Spleen (tissue), 11 donors: Measurements from ENCODE around the gene NTRK1. TPM values are rescaled to one million over a fixed set of nuclear protein-coding genes. Genes with fewer than 3 reads are reported as not detected.

Experiments used
- DNase-seq: peaks from one replicate; pipeline ENCODE4 v3.0.0-alpha.2; 2020
- H3K27ac ChIP-seq, 8 donors: fragments of 200-600 bp; sonication (generic) in 7 of 8; 1 replicate in 4 of 8; 2 replicates in 4 of 8; pipeline versions ENCODE4 v1.5.0 to v1.8.0; 2016 to 2021; ENCODE audit warnings: inconsistent platforms in 4 of 8, mild to moderate bottlenecking in 4 of 8, moderate library complexity in 1 of 8
- H3K27me3 ChIP-seq, 7 donors: fragments of 200-600 bp; sonication (generic) in 6 of 7; replicated peaks in 1 of 7; 1 replicate in 4 of 7; 2 replicates in 3 of 7; pipeline versions ENCODE4 v1.5.0 to v1.8.0; 2016 to 2021; ENCODE audit warnings: inconsistent platforms in 3 of 7, mild to moderate bottlenecking in 1 of 7
- H3K36me3 ChIP-seq, 6 donors: fragments of 200-600 bp; sonication (generic) in 5 of 6; 1 replicate in 4 of 6; 2 replicates in 2 of 6; pipeline versions ENCODE4 v1.5.0 to v1.8.0; 2016 to 2021; ENCODE audit warnings: inconsistent platforms in 2 of 6
- H3K4me1 ChIP-seq, 6 donors: fragments of 200-600 bp; sonication (generic) in 5 of 6; 1 replicate in 3 of 6; 2 replicates in 3 of 6; pipeline versions ENCODE4 v1.5.0 to v1.8.0; 2016 to 2021; ENCODE audit warnings: inconsistent platforms in 3 of 6
- H3K4me3 ChIP-seq, 8 donors: fragments of 200-600 bp; sonication (generic) in 7 of 8; 1 replicate in 4 of 8; 2 replicates in 4 of 8; pipeline versions ENCODE4 v1.5.0 to v1.8.0; 2016 to 2021; ENCODE audit warnings: inconsistent platforms in 4 of 8, mild to moderate bottlenecking in 4 of 8, moderate library complexity in 2 of 8
- H3K9me3 ChIP-seq, 8 donors: fragments of 200-600 bp; sonication (generic) in 7 of 8; 1 replicate in 4 of 8; 2 replicates in 4 of 8; pipeline versions ENCODE4 v1.5.0 to v1.8.0; 2016 to 2021; ENCODE audit warnings: inconsistent platforms in 4 of 8
- CTCF ChIP-seq, 11 experiments: fragments of 200-600 bp in 7 of 11; fragments of 450-650 bp in 4 of 11; sonication (generic) in 4 of 11; IDR thresholded peaks in 8 of 11; conservative IDR thresholded peaks in 3 of 11; 1 replicate in 7 of 11; 2 replicates in 4 of 11; pipeline versions ENCODE4 v1.4.0 to v1.8.0; 2016 to 2021; ENCODE audit warnings: antibody characterized with exemption in 11 of 11, inconsistent platforms in 4 of 11, mild to moderate bottlenecking in 1 of 11
- POLR2A ChIP-seq, 3 donors: fragments of 450-650 bp; IDR thresholded peaks; one replicate each; pipeline ENCODE4 v1.5.1; 2017; ENCODE audit warnings: antibody characterized with exemption in 3 of 3, mild to moderate bottlenecking in 1 of 3
- POLR2AphosphoS5 ChIP-seq, 3 donors: sonication (generic); formaldehyde crosslinking; IDR thresholded peaks; one replicate each; pipeline ENCODE4 v1.5.1; 2017; ENCODE audit warnings: antibody characterized with exemption in 3 of 3
- WGBS, 5 donors: extraction: QIAGEN DNeasy Blood & Tissue Kit in 3 of 5; methylation state at CpG; one replicate each; pipeline versions ENCODE4 v1.1.5 to v1.1.7; 2013 to 2018; 5-methylcytosine and 5-hydroxymethylcytosine counted together
- intact Hi-C: fragments of 100-400 bp; cut with DNase I; formaldehyde crosslinking; loops from one replicate; pipeline ENCODE4 v1.15.0; 2023; ENCODE audit warnings: low total_unique reads
- polyA plus RNA-seq, 3 donors: library from polyadenylated mRNA; stranded (reverse); fragments of 200-250 nt; gene quantifications; one replicate each; pipeline ENCODE4 v1.2.1, GENCODE V29; 2013
- total RNA-seq, 7 donors: library from RNA; depleted of rRNA in 3 of 7; stranded (reverse); fragments of >200 nt in 3 of 7; fragmentation: NEBNext Ultra II Directional in 4 of 7; extraction: Animal tissue kit (Norgen Biotek cat#: 25700) in 4 of 7; gene quantifications; one replicate each; pipeline versions ENCODE4 v1.1.0 to v1.2.1, GENCODE V29; 2016 to 2021
- donor health status: healthy with polysubstance abuse.
- donor health status: DM: no; HTN: no; CAD: no; lungs with moderate emphysema.
- donor health status: DM: no; HTN: no; CAD: no.
- donor health status: Bipolar disorder and iron deficiency.
- donor health status: healthy.
- donor health status: DM: no; HTN: no; CAD: no.
- donor health status: DM: yes; HTN: yes; CAD: no.

The NTRK1 gene
- total and polyA plus RNA-seq, 10 donors, result 0.09 to 1.4 (median 0.24) TPM; not detected in 4

GRCh38 chr1:156889802-156890580, 29.3 kb downstream of the NTRK1 start:
- 39 to 45% (median 43%) methylated on average over 8 of the region's 8 CpGs for WGBS, 5 donors

GRCh38 chr1:156892190-156893047, 31.8 kb downstream of the NTRK1 start:
- peaks cover 9 to 68% (median 39%) of the 10 kb centered on the region in 6 donors for H3K4me1 ChIP-seq
- H3K36me3 ChIP-seq, result no peaks in the 10 kb centered on the region
- DNase-seq, result peak; percentile 95
- TF ChIP-seq POLR2A (IDR thresholded peaks at IDR 0.05) (no peak), CTCF (IDR thresholded peaks at IDR 0.05 in 8 of 11, conservative IDR thresholded peaks at IDR 0.05 in 3 of 11) (peak; percentile 78 to 91 (median 87)), POLR2AphosphoS5 (IDR thresholded peaks at IDR 0.05) (peak; percentile 44 to 77 (median 73))
- no peaks in the 10 kb centered on the region for H3K9me3 ChIP-seq
- peak overlapping the region in 7 of 8 donors; percentile 73 to 90 (median 84) for H3K27ac ChIP-seq
- H3K4me3 ChIP-seq, result peak overlapping the region in 7 of 8 donors; percentile 17 to 73 (median 41)
- H3K27me3 ChIP-seq, result peaks cover 0 to 78% (median 14%) of the 10 kb centered on the region in 7 donors
- WGBS, 5 donors, result 3 to 13% (median 6%) methylated on average over 45 to 48 of the region's 48 CpGs
- intact Hi-C loops, result no loop called here

More at GRCh38 chr1:156889802-156890580, 29.3 kb downstream of the NTRK1 start:
- Histone ChIP-seq H3K27ac (no peak overlapping the region), H3K36me3 (no peaks in the 10 kb centered on the region), H3K4me3 (no peak overlapping the region), H3K4me1 (peaks cover 6 to 44% (median 26%) of the 10 kb centered on the region in 6 donors), H3K27me3 (peaks cover 0 to 91% (median 14%) of the 10 kb centered on the region in 7 donors), H3K9me3 (no peaks in the 10 kb centered on the region)
- no peak for DNase-seq
- TF ChIP-seq CTCF (IDR thresholded peaks at IDR 0.05 in 8 of 11, conservative IDR thresholded peaks at IDR 0.05 in 3 of 11), result peak; percentile 24 to 82 (median 73)
- TF ChIP-seq POLR2AphosphoS5 (IDR thresholded peaks at IDR 0.05), result no peak
- intact Hi-C loops, result loop anchor here (10.0 kb wide), 1 partner anchor 165 kb away; the partner anchor contains the start of genes ISG20L2 and METTL25B

GRCh38 chr1:156893048-156893953, 32.6 kb downstream of the NTRK1 start, which contains the start of gene PEAR1:
PEAR1 (plus strand) TSS chr1:156893718; CDS start chr1:156903927, 10,209 bp downstream.
- intact Hi-C loops, result no loop called here
- no peaks in the 10 kb centered on the region for H3K36me3 ChIP-seq
- peak within 1 kb of the TSS; percentile 24 to 73 (median 40) for H3K4me3 ChIP-seq
- no peak for DNase-seq
- WGBS, 5 donors, result 6 to 15% (median 12%) methylated on average over 42 to 60 of the region's 60 CpGs
- H3K27ac ChIP-seq, result peak within 1 kb of the TSS; percentile 58 to 90 (median 83)
- H3K4me1 ChIP-seq, result peaks cover 10 to 77% (median 48%) of the 10 kb centered on the region in 6 donors
- TF ChIP-seq POLR2A (IDR thresholded peaks at IDR 0.05) (no peak), CTCF (IDR thresholded peaks at IDR 0.05 in 8 of 11, conservative IDR thresholded peaks at IDR 0.05 in 3 of 11) (peak in 1 of 11 experiments; percentile 14), POLR2AphosphoS5 (IDR thresholded peaks at IDR 0.05) (peak; percentile 8 to 80 (median 70))
- no peaks in the 10 kb centered on the region for H3K9me3 ChIP-seq
- H3K27me3 ChIP-seq, result peaks cover 0 to 78% (median 14%) of the 10 kb centered on the region in 7 donors
